ENCODE measurements around the gene PLEKHG7.

Gene PLEKHG7

DNA sequence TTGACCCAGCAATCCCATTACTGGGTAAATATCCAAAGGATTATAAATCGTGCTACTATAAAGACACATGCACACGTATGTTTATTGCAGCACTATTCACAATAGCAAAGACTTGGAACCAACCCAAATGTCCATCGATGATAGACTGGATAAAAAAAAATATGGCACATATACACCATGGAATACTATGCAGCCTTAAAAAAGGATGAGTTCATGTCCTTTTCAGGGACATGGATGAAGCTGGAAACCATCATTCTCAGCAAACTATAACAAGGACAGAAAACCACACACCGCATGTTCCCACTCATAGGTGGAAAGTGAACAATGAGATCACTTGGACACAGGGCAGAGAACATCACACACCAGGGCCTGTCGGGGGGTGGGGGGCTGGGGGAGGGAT lies 91.6 kb downstream of the PLEKHG7 start:
- in situ Hi-C loops (cut with MboI; ENCODE audit: low sequenced_read_pairs), result loop anchor here (25.0 kb wide), 1 partner anchor 618 kb away; no protein-coding TSS in a partner anchor

GRCh38 chr12:92794814-92795213 lies 92.0 kb downstream of the PLEKHG7 start:
- in situ Hi-C loops (cut with MboI; ENCODE audit: low sequenced_read_pairs), result loop anchor here (25.0 kb wide), 1 partner anchor 617 kb away; no protein-coding TSS in a partner anchor

DNA sequence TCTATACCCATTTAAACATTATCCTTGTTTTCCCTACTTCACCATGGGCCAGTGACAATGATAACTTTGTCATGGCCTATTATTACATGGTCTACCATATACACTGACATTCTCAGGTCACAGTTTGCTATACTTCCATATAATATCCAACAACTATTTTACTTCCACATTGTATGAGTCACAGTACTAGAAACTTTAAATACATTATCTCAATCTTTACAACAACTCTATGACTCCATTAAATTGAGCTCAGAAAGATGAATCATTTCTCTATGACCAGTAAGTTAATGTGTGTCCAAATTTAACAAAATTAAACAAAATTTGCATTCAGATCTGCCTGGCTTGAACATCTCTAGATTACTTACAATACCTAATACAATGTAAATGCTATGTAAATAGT lies 93.9 kb downstream of the PLEKHG7 start:
- in situ Hi-C loops (cut with MboI; ENCODE audit: low sequenced_read_pairs), result loop anchor here (25.0 kb wide), 1 partner anchor 616 kb away; no protein-coding TSS in a partner anchor

DNA sequence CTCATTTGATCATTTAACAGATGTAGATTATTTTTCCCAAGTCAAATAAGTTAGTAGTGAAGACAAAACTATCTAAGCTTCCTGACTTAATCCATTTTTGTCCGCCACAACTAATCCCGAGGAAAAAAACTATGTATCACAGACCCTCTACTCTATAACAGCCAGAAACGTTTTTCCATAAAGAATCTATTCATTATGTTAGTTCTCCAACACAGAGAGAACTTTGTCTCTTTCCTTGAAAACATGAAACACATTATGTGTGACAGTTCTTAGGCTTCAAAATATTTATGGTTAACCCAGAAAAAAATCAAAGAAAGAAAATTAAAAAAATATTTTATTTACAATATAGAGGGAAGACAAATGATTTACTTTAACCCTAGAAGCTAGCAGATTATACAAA lies 100.1 kb downstream of the PLEKHG7 start:
- in situ Hi-C loops (cut with MboI; ENCODE audit: low sequenced_read_pairs), result no loop called here

GRCh38 chr12:92803903-92804302 lies 101.1 kb downstream of the PLEKHG7 start:
- in situ Hi-C loops (cut with MboI; ENCODE audit: low sequenced_read_pairs), result no loop called here

DNA sequence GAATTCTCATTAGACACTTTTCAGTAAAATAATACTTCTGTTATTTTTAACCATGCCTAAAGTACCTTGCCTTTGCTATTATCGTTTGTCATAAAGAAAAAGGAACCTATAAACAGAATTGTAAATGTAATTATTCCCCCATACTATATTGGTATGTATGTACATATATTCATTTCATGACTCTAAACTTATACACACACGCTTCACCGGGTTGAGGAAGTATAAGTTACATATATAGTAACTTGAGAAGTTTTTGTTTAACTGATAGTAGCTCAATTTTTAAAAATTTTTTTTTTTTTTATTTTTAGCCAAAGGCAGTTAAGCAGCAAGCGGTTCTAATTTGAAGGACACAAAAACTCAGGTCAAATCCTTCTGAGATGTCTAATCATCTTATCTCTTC lies 107.6 kb downstream of the PLEKHG7 start:
- in situ Hi-C loops (cut with MboI; ENCODE audit: low sequenced_read_pairs), result no loop called here

DNA sequence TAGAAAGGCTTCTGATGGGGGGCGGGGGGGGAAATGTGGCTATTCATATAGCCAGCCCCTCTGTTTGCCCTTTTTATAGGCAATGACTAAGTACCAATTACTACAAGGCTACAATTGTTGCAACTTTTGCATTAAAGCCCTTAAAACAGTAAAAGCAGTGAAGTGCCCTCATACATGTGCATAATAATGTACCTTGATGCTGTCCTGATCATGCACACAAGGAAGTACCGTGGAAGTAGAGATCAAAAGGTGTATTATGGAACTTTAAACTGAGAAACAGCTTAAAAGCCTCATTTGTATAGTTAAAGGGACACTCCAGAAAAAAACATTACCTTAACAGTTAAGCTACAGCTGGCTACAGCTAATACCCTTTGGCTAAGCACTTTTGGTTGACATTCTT lies 111.8 kb downstream of the PLEKHG7 start:
- in situ Hi-C loops (cut with MboI; ENCODE audit: low sequenced_read_pairs), result no loop called here

GRCh38 chr12:92821142-92821541 lies 118.4 kb downstream of the PLEKHG7 start:
- in situ Hi-C loops (cut with MboI; ENCODE audit: low sequenced_read_pairs), result no loop called here
